ENCODE data around the gene TMEM114.

- TF ChIP-seq GATA2 (IDR thresholded peaks at IDR 0.05; ENCODE audit: low read depth, low read length): no peak
- TF ChIP-seq GATA3 (IDR thresholded peaks at IDR 0.05; ENCODE audit: low read depth, low read length): no peak
Measured at GRCh38 chr16:8549843-8550412, 40.4 kb downstream of the TMEM114 start.

Data from SH-SY5Y (cell line).